Vagina (tissue), 2 donors: ENCODE measurements around the gene SMIM30. TPM values are rescaled to one million over a fixed set of nuclear protein-coding genes. Genes with fewer than 3 reads are reported as not detected.
"Not testable (repeated sequence)": the region's sequence is repeated elsewhere in the genome, so short reads cannot be mapped to it uniquely, and the experiment has no call there.

ENCODE experiments used
- DNase-seq, 2 donors: peaks; one replicate each; pipeline ENCODE4 v3.0.0-alpha.2; 2017; ENCODE audit errors: extremely low spot score in 2 of 2
- H3K27ac ChIP-seq: fragments of 200-600 bp; sonication (generic); one replicate; pipeline ENCODE4 v1.5.1; 2019
- H3K27me3 ChIP-seq: fragments of 200-600 bp; sonication (generic); one replicate; pipeline ENCODE4 v1.5.1; 2019
- H3K36me3 ChIP-seq, 2 donors: fragments of 200-600 bp; sonication (generic); one replicate each; pipeline ENCODE4 v1.5.1; 2017 to 2019
- H3K4me1 ChIP-seq: fragments of 200-600 bp; sonication (generic); one replicate; pipeline ENCODE4 v1.5.1; 2019
- H3K4me3 ChIP-seq, 2 donors: fragments of 200-600 bp; sonication (generic); 1 replicate in 1 of 2; 2 replicates in 1 of 2; pipeline ENCODE4 v1.5.1; 2016 to 2019
- H3K9me3 ChIP-seq: fragments of 200-600 bp; sonication (generic); one replicate; pipeline ENCODE4 v1.5.1; 2019
- POLR2A ChIP-seq, 2 donors: fragments of 450-650 bp; IDR thresholded peaks; one replicate each; pipeline ENCODE4 v1.6.1; 2017; ENCODE audit warnings: antibody characterized with exemption in 2 of 2, mild to moderate bottlenecking in 2 of 2, moderate library complexity in 2 of 2
- POLR2AphosphoS5 ChIP-seq, 2 donors: sonication (generic); formaldehyde crosslinking; IDR thresholded peaks; one replicate each; pipeline ENCODE4 v1.9.0; 2017; ENCODE audit warnings: antibody characterized with exemption in 2 of 2, mild to moderate bottlenecking in 2 of 2, low read depth in 1 of 2; ENCODE audit not compliant: insufficient read depth in 1 of 2
- intact Hi-C: fragments of 100-400 bp; cut with DNase I; formaldehyde crosslinking; loops from one replicate; pipeline ENCODE4 v1.15.1; 2023
- total RNA-seq: library from RNA; depleted of rRNA; stranded (reverse); fragments of >200 nt; gene quantifications from one replicate; pipeline ENCODE4 v1.2.3, GENCODE V29; 2016
- TF ChIP-seq, protein P1 (sequence below), 3 experiments: fragments of 450-650 bp in 2 of 3; fragments of 200-600 bp in 1 of 3; sonication (generic) in 1 of 3; IDR thresholded peaks; one replicate each; pipeline ENCODE4 v1.5.1; 2017 to 2019; ENCODE audit warnings: antibody characterized with exemption in 3 of 3, mild to moderate bottlenecking in 2 of 3, moderate library complexity in 2 of 3

Gene SMIM30, protein sequence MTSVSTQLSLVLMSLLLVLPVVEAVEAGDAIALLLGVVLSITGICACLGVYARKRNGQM
- 15.7 TPM for total RNA-seq

DNA sequence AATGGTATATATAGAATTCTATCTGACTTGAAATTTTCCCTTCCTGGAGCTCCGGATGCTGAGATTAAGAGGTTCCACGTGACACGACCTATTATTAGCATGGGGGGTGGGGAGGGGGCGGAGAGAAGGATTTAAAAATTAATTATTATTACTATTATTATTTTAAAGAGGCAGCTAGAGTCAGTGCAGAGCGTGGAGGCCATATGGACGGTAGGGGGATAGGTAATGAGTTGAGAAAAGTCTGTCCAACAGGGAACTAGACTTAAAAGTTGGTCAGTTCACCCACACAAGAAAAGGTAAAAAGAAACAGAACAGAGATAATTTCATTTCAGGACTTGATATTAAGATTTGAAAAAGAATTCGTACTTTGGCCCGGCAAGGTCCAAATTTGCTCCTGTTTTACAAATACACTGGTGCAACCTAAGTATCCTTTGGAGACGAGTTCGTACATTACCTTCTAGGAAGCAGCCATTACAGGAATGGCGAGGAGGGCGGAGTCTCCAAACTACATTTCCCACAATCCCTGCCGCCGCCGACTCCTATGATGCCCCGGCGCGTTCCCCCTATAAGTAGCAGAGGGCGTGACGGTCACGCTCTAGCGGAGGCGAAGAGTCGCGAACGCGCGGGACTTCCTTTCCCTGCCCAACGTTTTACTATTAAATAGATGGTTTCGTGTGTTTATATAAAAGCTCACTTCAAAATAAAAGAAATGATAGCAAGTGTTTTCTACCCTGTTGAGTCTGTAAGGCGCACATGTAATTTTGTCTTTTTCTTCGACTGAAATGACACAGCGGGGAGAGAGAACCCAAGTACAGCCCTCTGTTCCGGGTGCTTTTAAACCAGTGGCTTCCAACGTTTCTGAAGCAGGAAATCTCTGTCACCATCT is at the start of gene SMIM30:
Gene SMIM30, minus strand, starts transcription at position 481 of the 886 bp plus-strand sequence. CDS start 976 bp downstream, outside the sequence.
- Histone ChIP-seq H3K27me3 (no peaks in the 10 kb centered on the region), H3K36me3 (no peaks in the 10 kb centered on the region), H3K27ac (peak within 1 kb of the TSS; percentile 63), H3K4me1 (peaks cover 13% of the 10 kb centered on the region), H3K9me3 (no peaks in the 10 kb centered on the region), H3K4me3 (peak within 1 kb of the TSS; percentile 49 to 58)
- intact Hi-C loops, result loop anchor here (10.0 kb wide), 1 partner anchor 184 kb away; a partner anchor contains a TSS
- TF ChIP-seq POLR2A (IDR thresholded peaks at IDR 0.05), result peak in 1 of 2 donors; percentile 87
- peak; percentile 94 to 97 for TF ChIP-seq POLR2AphosphoS5 (IDR thresholded peaks at IDR 0.05; ENCODE audit: insufficient read depth in 1 of 2, low read depth in 1 of 2)
- TF ChIP-seq, protein P1, sequence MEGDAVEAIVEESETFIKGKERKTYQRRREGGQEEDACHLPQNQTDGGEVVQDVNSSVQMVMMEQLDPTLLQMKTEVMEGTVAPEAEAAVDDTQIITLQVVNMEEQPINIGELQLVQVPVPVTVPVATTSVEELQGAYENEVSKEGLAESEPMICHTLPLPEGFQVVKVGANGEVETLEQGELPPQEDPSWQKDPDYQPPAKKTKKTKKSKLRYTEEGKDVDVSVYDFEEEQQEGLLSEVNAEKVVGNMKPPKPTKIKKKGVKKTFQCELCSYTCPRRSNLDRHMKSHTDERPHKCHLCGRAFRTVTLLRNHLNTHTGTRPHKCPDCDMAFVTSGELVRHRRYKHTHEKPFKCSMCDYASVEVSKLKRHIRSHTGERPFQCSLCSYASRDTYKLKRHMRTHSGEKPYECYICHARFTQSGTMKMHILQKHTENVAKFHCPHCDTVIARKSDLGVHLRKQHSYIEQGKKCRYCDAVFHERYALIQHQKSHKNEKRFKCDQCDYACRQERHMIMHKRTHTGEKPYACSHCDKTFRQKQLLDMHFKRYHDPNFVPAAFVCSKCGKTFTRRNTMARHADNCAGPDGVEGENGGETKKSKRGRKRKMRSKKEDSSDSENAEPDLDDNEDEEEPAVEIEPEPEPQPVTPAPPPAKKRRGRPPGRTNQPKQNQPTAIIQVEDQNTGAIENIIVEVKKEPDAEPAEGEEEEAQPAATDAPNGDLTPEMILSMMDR (IDR thresholded peaks at IDR 0.05), result no peak
- DNase-seq, result peak in 1 of 2 donors; percentile 94

DNA sequence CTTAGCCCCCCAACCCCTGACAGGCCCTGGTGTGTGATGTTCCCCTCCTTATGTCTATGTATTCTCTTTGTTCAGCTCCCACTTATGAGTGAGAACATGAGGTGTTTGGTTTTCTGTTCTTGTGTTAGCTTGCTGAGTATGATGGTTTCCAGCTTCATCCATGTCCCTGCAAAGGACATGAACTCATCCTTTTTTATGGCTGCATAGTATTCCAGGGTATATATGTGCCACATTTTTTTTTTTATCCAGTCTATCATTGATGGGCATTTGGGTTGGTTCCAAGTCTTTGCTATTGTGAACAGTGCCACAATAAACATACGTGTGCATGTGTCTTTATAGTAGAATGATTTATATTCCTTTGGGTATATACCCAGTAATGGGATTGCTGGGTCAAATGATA is 47.8 kb upstream of the SMIM30 start:
- intact Hi-C loops, H3K36me3 ChIP-seq, H3K27me3 ChIP-seq, DNase-seq, H3K4me3 ChIP-seq, H3K27ac ChIP-seq, H3K9me3 ChIP-seq, H3K4me1 ChIP-seq: not testable (repeated sequence)

DNA sequence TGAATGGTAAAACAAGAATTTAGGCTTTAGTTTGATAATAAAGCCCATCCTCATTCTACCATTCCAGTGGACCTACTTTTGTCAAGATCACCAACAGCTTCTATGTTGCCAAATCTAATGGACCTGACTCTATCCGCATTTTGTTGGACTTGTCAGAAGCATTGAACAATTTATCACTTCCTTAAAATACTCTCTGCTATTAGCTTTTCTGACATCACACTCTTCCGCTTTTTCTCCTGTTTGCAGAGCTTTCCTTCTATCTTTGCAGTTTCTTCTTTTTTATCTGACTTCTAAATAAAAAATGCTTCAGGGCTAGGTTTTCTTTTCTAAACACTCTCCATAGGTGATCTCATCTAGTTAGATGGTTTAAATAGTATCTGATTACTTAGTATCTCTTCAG is 42.7 kb upstream of the SMIM30 start:
- no peak for TF ChIP-seq POLR2A (IDR thresholded peaks at IDR 0.05)
- TF ChIP-seq POLR2AphosphoS5 (IDR thresholded peaks at IDR 0.05; ENCODE audit: insufficient read depth in 1 of 2, low read depth in 1 of 2), result no peak
- TF ChIP-seq, protein P1 (IDR thresholded peaks at IDR 0.05), result no peak
- intact Hi-C loops, result no loop called here

DNA sequence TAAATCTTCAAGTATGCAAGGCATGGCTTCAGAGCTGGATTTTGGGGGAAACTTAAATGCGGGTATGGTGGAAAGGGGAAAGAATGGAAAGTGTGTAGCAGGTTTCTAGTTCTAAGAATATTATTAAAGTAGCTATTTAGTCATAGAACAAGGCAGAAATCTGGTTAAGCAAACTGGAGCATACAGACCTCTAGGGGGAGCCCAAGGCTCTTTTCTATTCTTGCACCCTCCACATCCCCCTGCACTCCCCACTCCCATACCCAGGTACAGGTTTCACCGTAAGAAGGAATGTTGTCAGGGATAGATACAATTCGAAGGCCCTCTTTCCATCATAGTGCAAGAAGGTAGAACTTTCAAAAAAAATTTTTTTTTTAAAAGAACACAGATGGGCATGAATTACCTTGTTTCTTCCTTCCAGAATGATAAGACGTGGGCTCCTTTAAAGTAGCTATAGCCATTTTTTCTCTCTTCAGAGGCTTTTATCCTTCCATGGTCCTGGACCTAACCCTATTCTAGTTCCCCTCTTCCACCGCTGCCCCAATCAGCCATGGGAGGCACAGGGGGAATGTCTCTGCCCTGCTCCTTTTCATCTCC is 41.5 kb upstream of the SMIM30 start:
- no peak for TF ChIP-seq POLR2A (IDR thresholded peaks at IDR 0.05)
- TF ChIP-seq POLR2AphosphoS5 (IDR thresholded peaks at IDR 0.05; ENCODE audit: insufficient read depth in 1 of 2, low read depth in 1 of 2), result no peak
- TF ChIP-seq, protein P1 (IDR thresholded peaks at IDR 0.05), result no peak
- Histone ChIP-seq H3K36me3 (no peaks in the 10 kb centered on the region), H3K4me3 (no peak overlapping the region), H3K4me1 (no peaks in the 10 kb centered on the region), H3K9me3 (no peaks in the 10 kb centered on the region), H3K27me3 (no peaks in the 10 kb centered on the region), H3K27ac (no peak overlapping the region)
- DNase-seq, result no peak
- intact Hi-C loops, result no loop called here

More for the DNA sequence above, 42.7 kb upstream of the SMIM30 start:
- Histone ChIP-seq H3K36me3 (no peaks in the 10 kb centered on the region), H3K27ac (no peak overlapping the region), H3K4me1 (no peaks in the 10 kb centered on the region), H3K9me3 (no peaks in the 10 kb centered on the region), H3K4me3 (no peak overlapping the region), H3K27me3 (no peaks in the 10 kb centered on the region)
- DNase-seq, result no peak

DNA sequence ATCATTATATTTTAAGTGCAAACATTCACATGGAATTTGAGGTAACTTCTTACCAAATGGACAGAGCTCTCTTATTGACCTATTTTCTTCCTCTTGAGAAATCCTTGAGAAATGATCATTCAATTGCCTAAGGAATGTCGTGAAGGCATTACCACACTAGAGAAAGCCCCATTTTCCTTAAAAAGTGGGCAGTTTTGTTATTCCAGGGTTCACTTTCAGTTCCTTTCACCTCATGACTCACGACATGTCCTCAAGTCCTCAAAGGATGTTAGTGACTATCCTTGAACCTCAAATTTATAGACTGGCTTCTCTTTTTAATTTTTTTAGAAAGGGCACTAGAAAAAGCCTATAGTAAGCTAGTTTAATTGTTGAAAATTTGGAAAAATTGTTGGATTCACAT is 40.4 kb upstream of the SMIM30 start:
- TF ChIP-seq, protein P1 (IDR thresholded peaks at IDR 0.05), result no peak
- TF ChIP-seq POLR2A (IDR thresholded peaks at IDR 0.05) (no peak), POLR2AphosphoS5 (IDR thresholded peaks at IDR 0.05; ENCODE audit: insufficient read depth in 1 of 2, low read depth in 1 of 2) (no peak)
- intact Hi-C loops, result no loop called here

More for the DNA sequence above, 40.4 kb upstream of the SMIM30 start:
- H3K36me3 ChIP-seq, result no peaks in the 10 kb centered on the region
- no peak for DNase-seq
- H3K9me3 ChIP-seq, result no peaks in the 10 kb centered on the region
- H3K27me3 ChIP-seq, result no peaks in the 10 kb centered on the region
- H3K27ac ChIP-seq, result no peak overlapping the region
- H3K4me3 ChIP-seq, result no peak overlapping the region
- H3K4me1 ChIP-seq, result no peaks in the 10 kb centered on the region
